Breast epithelium (tissue), 4 donors: Measurements from ENCODE around the gene CYP26A1. TPM values are rescaled to one million over a fixed set of nuclear protein-coding genes. Genes with fewer than 3 reads are reported as not detected.

Experiments
- DNase-seq, 2 donors: peaks; one replicate each; pipeline ENCODE4 v3.0.0-alpha.2; 2019; ENCODE audit warnings: low spot score in 2 of 2
- H3K27ac ChIP-seq, 2 donors: fragments of 200-600 bp; sonication (generic) in 1 of 2; one replicate each; pipeline ENCODE4 v1.5.1; 2016 to 2019; ENCODE audit warnings: mild to moderate bottlenecking in 1 of 2
- H3K27me3 ChIP-seq, 2 donors: fragments of 200-600 bp; sonication (generic) in 1 of 2; one replicate each; pipeline versions ENCODE4 v1.5.1 to v1.6.0; 2017 to 2019; ENCODE audit warnings: control low read depth in 1 of 2, mild to moderate bottlenecking in 1 of 2
- H3K36me3 ChIP-seq: fragments of 200-600 bp; one replicate; pipeline ENCODE4 v1.5.1; 2019
- H3K4me1 ChIP-seq, 2 donors: fragments of 200-600 bp; sonication (generic); one replicate each; pipeline ENCODE4 v1.5.1; 2016 to 2019; ENCODE audit warnings: control low read depth in 1 of 2
- H3K4me3 ChIP-seq, 3 donors: fragments of 200-600 bp; sonication (generic); 1 replicate in 2 of 3; 2 replicates in 1 of 3; pipeline ENCODE4 v1.5.1; 2016 to 2019; ENCODE audit warnings: mild to moderate bottlenecking in 3 of 3, moderate library complexity in 2 of 3
- H3K9me3 ChIP-seq, 2 donors: fragments of 200-600 bp; sonication (generic) in 1 of 2; one replicate each; pipeline ENCODE4 v1.5.1; 2016 to 2019; ENCODE audit warnings: control low read depth in 1 of 2
- CTCF ChIP-seq, 3 donors: fragments of 450-650 bp; IDR thresholded peaks; one replicate each; pipeline ENCODE4 v1.5.1; 2016 to 2017; ENCODE audit warnings: antibody characterized with exemption in 3 of 3, mild to moderate bottlenecking in 3 of 3, moderate library complexity in 3 of 3
- POLR2A ChIP-seq: fragments of 450-650 bp; IDR thresholded peaks from one replicate; pipeline ENCODE4 v1.6.1; 2016; ENCODE audit warnings: antibody characterized with exemption, mild to moderate bottlenecking, moderate library complexity
- POLR2AphosphoS5 ChIP-seq, 3 donors: sonication (generic); formaldehyde crosslinking; IDR thresholded peaks; one replicate each; pipeline ENCODE4 v1.6.1; 2017; ENCODE audit warnings: antibody characterized with exemption in 3 of 3
- intact Hi-C: fragments of 100-400 bp; cut with DNase I; formaldehyde crosslinking; loops from one replicate; pipeline ENCODE4 v1.15.1; 2023; ENCODE audit warnings: low total_unique reads
- total RNA-seq, 3 donors: library from RNA; depleted of rRNA; stranded (reverse); fragments of >200 nt; gene quantifications; one replicate each; pipeline ENCODE4 v1.1.0, GENCODE V29; 2016

CYP26A1 gene
- total RNA-seq, 3 donors from 2014 or later, result 0.33 to 2.3 TPM; not detected in 1

GRCh38 chr10:93032105-93032808 is 41.4 kb upstream of the CYP26A1 start:
- intact Hi-C loops, result no loop called here
- no peak overlapping the region for H3K27ac ChIP-seq

GRCh38 chr10:93032809-93033137 is 40.9 kb upstream of the CYP26A1 start:
- Histone ChIP-seq H3K36me3 (no peaks in the 10 kb centered on the region), H3K4me1 (no peaks in the 10 kb centered on the region), H3K27me3 (no peaks in the 10 kb centered on the region), H3K4me3 (no peak overlapping the region), H3K9me3 (no peaks in the 10 kb centered on the region), H3K27ac (no peak overlapping the region)
- DNase-seq, result no peak
- intact Hi-C loops, result no loop called here
- TF ChIP-seq CTCF (IDR thresholded peaks at IDR 0.05) (no peak), POLR2A (no peak), POLR2AphosphoS5 (IDR thresholded peaks at IDR 0.05) (no peak)

More at GRCh38 chr10:93032105-93032808, 41.4 kb upstream of the CYP26A1 start:
- Histone ChIP-seq H3K4me3 (no peak overlapping the region), H3K9me3 (no peaks in the 10 kb centered on the region), H3K36me3 (no peaks in the 10 kb centered on the region), H3K27me3 (no peaks in the 10 kb centered on the region), H3K4me1 (no peaks in the 10 kb centered on the region)
- DNase-seq, result no peak
- TF ChIP-seq POLR2A (no peak), CTCF (IDR thresholded peaks at IDR 0.05) (no peak), POLR2AphosphoS5 (IDR thresholded peaks at IDR 0.05) (no peak)

GRCh38 chr10:93034426-93034825 is 39.3 kb upstream of the CYP26A1 start:
- intact Hi-C loops, result loop anchor here (1.0 kb wide), 1 partner anchor 9 kb away; no protein-coding TSS in a partner anchor
- no peaks in the 10 kb centered on the region for H3K27me3 ChIP-seq
- no peaks in the 10 kb centered on the region for H3K4me1 ChIP-seq
- DNase-seq, result no peak
- no peak overlapping the region for H3K27ac ChIP-seq
- no peaks in the 10 kb centered on the region for H3K9me3 ChIP-seq
- H3K4me3 ChIP-seq, result no peak overlapping the region
- TF ChIP-seq CTCF (IDR thresholded peaks at IDR 0.05) (no peak), POLR2AphosphoS5 (IDR thresholded peaks at IDR 0.05) (no peak), POLR2A (no peak)
- H3K36me3 ChIP-seq, result no peaks in the 10 kb centered on the region

- TF ChIP-seq POLR2A, result no peak
- TF ChIP-seq POLR2AphosphoS5 (IDR thresholded peaks at IDR 0.05), result no peak
- TF ChIP-seq CTCF (IDR thresholded peaks at IDR 0.05), result no peak
- DNase-seq, result no peak
- Histone ChIP-seq H3K4me1 (no peaks in the 10 kb centered on the region), H3K9me3 (no peaks in the 10 kb centered on the region), H3K36me3 (no peaks in the 10 kb centered on the region), H3K4me3 (no peak overlapping the region), H3K27me3 (no peaks in the 10 kb centered on the region), H3K27ac (no peak overlapping the region)
- intact Hi-C loops, result no loop called here
Observed at GRCh38 chr10:93039110-93039509, 34.6 kb upstream of the CYP26A1 start.

GRCh38 chr10:93039721-93040120 is 34.0 kb upstream of the CYP26A1 start:
- Histone ChIP-seq H3K27me3 (no peaks in the 10 kb centered on the region), H3K4me3 (no peak overlapping the region), H3K27ac (no peak overlapping the region), H3K36me3 (no peaks in the 10 kb centered on the region), H3K4me1 (no peaks in the 10 kb centered on the region), H3K9me3 (no peaks in the 10 kb centered on the region)
- DNase-seq, result no peak
- intact Hi-C loops, result no loop called here
- TF ChIP-seq CTCF (IDR thresholded peaks at IDR 0.05) (no peak), POLR2AphosphoS5 (IDR thresholded peaks at IDR 0.05) (no peak), POLR2A (no peak)
